A204.1 (cell line): ENCODE measurements around the gene ADGRA3.

Experiments used
- FAIRE-seq: peaks from 2 replicates; lab custom pipeline; 2012; peaks lifted over from hg19 to GRCh38; lab: Jason Lieb, UNC

ADGRA3 gene

GRCh38 chr4:22504922-22505321 is 10.9 kb downstream of the ADGRA3 start:
- no peak for FAIRE-seq

DNA sequence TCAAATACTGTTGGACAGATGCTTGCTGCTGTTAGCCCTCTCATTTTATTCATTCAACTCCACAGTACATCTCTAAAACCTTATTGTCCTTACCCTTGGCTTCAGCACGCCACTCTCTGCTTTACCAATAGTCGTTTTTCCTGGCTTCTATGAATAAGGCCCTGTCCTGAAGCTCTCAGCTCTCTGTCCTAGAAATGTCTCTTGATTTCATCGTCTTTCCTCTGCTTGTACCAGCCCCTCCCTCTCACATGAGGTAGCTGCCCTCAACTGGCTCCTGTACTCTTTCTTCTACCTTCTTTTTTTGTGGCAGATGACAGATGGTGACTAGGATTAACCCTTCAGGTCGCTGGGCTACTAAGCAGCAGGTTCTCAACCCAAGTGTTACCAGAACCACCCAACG is 11.4 kb downstream of the ADGRA3 start:
- FAIRE-seq, result no peak

DNA sequence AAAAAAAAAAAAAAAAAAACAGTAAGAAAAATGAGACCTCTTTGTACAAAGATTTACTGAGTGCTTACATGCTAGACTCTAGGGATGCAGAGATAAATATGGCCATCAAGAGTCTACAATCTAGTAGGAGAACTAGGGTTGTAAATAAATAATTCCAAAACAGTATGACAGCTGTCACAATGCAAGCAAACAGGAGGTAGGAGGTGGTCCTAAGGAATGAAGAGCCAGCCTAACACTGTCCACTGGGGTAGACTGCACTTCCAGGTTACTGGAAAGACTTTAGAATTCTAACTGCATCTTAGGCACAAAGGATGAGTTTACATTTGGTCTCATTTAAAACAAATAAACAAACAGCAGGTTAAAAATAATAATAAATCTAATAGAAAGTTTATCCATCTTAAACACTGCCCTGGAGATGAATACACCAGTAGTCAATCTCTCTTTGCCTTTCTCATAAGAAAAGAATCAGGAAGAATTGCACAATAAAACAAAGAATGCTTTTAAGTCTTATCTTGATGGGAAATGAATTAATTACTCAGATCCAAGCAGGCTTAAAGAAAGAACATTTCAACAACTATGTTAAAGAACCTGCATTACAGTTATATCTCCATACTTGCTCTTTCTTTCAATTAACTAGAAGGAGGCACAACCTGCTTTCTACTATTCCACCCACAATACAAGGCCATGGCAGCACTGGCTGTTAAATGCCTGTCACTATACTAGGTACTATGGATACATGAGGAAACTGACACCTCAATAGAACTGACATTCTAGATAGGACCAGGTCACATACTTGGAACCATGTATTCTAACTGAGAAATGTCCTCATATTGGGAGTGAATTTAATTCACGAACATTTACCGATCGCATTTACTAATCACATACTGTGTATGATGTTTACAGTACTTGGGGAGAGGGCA is 12.7 kb downstream of the ADGRA3 start:
- FAIRE-seq, result no peak

GRCh38 chr4:22501715-22502095 is 14.2 kb downstream of the ADGRA3 start:
- FAIRE-seq, result no peak

- no peak for FAIRE-seq
Observed at GRCh38 chr4:22500831-22501714, 14.8 kb downstream of the ADGRA3 start.

DNA sequence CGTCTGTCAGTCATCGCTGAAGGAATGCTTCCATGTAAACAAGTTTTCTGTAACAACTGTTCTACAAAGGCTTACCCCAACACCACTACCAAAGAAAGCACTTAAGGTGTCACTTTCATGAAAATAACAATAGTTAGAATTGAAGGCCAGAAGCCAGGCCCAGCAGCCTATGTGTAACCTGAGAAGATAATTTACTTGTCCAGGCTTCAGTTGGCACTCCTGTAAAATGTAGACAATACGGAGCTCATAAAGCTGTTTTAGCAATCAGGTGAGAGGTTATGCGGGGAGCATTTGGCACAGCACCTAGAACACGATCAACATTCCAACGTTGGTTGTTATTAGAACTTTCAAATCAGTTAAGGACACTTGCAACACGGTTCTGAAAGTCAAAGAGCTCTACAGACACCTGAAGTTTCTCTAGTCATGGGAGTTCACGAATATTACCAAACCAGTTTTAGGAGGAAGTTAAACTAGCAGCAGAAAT is 15.7 kb downstream of the ADGRA3 start:
- FAIRE-seq, result no peak

DNA sequence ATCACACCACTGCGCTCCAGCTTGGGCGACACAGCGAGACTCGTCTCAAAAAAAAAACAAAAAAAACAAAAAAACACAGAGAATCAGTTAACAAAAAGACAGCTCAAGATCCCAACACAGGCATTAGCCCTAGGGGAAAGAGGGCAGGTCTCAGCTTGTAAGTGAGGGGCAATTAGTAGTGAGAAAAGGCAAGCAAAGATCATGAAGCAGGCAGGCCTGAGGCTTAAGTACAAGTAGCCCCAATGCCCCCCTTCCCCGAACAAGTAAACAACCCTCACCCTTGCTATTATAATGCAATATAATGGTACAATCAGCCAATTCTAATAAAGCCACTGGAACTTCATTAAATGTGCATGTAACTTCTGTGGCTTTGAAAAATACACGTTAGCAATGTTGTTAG is 17.0 kb downstream of the ADGRA3 start:
- FAIRE-seq, result no peak

GRCh38 chr4:22496165-22496813 is 19.6 kb downstream of the ADGRA3 start:
- no peak for FAIRE-seq

GRCh38 chr4:22493523-22493922 is 22.3 kb downstream of the ADGRA3 start:
- no peak for FAIRE-seq

GRCh38 chr4:22492987-22493386 is 22.9 kb downstream of the ADGRA3 start:
- FAIRE-seq, result no peak

DNA sequence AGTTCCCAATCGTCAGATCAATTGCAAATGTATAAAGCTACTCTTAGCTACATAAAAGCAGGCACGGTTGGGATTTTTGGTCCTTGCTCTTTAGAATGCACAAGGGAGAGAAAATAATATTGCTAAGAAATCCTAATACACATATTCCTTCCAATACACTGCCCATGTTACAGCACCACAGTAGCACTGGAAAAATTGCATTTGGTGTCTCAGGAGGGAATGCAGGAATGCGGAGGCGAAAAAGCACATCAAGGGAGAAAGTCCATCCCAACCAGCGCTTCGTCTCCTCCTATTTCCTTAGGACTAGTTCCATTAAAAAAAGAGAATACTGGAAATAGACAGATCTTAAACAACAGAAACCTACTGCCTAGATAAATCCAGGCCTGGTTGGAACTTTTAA is 23.9 kb downstream of the ADGRA3 start:
- FAIRE-seq, result no peak

DNA sequence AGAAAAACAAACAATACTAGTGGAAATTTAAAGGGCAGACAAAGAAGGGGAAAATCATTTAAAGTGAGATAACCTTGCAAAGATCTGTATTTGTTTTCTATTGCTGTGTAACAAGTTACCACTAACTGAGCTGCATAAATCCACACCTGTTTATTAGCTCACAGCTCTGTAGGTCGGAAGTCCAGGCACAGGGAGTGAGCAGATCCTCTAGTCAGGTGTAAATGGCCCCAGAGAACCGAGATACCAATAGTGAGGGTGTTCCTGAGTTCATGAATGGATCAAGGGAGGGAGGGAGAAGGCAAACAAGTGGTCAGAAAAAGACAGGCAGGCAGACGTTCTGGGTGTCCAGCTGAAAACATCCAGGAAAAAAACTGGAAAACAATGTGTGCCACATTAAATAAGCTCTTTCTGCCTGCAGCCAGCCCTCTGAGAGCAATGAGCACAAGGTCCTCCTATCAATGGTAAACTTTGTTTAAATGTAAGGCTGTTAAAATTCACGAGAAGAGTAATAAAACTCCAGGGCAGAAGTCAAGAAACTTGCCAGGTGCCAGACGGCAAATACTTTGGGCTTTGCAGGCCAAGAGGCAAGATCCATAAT is 25.0 kb downstream of the ADGRA3 start:
- no peak for FAIRE-seq

DNA sequence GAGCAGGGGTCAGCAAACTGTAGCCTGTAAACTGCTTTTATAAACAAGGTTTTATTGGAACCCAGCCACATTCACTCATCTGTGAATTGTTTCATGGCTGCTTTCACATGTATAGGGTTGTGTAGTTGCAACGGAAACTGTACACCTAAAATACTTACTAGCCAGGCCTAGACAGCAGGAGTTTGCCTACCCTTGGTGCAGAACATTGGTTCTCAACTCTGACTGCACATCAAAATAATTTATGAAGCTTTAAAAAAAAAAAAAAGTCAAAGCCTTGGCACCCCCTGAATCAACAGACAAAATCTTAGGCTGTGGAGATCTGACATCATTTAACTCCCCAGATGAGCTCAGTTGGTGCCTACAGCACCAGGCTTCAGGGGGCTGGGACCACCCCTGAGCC is 27.8 kb downstream of the ADGRA3 start:
- FAIRE-seq, result no peak

GRCh38 chr4:22487328-22487727 is 28.5 kb downstream of the ADGRA3 start:
- FAIRE-seq, result no peak

GRCh38 chr4:22486276-22486675 is 29.6 kb downstream of the ADGRA3 start:
- FAIRE-seq, result no peak

GRCh38 chr4:22485737-22486136 is 30.1 kb downstream of the ADGRA3 start:
- no peak for FAIRE-seq

- no peak for FAIRE-seq
Observed at GRCh38 chr4:22483551-22483981, 32.3 kb downstream of the ADGRA3 start.

DNA sequence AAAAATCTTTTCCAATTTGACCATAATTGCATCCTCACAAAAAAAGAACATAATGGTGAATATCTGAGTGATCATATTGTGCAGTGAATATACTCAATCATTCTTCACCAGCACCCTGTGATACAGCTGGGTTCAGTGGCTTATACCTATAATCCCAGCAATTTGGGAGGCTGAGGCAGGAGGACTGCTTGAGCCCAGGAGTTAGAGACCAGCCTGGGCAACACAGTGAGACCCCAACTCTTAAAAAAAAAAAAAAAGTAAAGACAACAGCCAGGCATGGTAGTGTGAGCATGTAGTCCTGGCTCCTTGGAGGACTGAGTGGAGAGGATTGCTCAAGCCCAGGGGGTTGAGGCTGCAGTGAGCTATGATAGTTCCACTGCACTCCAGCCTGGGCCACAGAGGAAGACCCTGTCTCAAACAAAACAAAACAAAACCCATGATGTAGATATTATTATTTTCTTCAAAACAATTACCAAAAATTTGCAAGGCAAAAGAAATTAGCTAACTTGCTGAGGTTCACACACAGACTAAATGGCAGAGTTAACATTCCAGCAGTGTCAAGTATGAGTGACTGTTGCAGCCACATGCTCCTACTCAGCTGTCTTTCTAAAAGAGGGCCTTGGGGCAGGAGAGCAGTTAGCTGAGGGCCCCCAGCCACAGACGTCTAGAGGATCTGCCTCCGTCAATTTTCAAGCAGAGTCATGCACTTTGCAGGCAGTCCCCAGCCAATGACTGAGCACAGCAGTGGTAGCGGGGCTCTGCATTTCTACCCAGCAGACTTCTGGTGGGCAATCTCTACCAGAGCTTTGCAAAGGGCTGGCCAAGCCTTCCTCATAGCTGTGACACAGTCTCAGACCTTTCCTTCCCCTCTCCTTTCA is 33.4 kb downstream of the ADGRA3 start:
- no peak for FAIRE-seq

DNA sequence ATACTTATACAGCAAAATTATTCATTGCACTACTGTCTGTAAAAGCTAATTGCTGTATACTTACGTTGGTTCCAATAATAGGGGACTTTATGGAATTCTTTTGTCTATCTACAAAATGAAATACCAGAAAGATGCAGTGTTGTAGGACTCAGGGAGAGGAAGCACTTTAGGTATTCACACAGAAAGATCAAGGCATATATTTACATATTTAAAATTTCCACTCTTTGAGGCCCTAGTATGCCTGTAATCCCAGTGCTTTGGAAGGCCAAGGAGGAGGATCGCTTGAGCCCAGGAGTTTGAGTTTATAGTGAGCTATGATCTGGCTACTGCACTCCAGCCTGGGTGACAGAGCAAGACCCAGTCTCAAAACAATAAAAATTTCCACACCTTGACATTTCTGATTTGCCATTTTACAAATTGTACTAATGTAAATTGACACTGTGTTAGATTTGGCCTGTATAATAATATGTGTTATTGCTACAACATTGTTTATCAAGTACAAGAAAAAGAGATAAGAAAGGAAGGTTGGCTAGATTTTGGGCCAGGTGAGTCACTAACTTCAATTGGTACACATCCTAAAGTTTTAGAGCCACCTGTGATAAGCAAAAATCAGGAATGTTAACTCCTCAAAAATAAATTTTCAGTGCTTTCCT is 35.1 kb downstream of the ADGRA3 start:
- FAIRE-seq, result no peak

GRCh38 chr4:22478426-22478825 is 37.4 kb downstream of the ADGRA3 start:
- FAIRE-seq, result no peak

- FAIRE-seq, result no peak
Observed at GRCh38 chr4:22477813-22478182, 38.1 kb downstream of the ADGRA3 start.
